Glutamatergic neuron (in vitro differentiated cells): Measurements from ENCODE around the gene VOPP1. TPM values are rescaled to one million over a fixed set of nuclear protein-coding genes. Genes with fewer than 3 reads are reported as not detected.

Experiments used
- DNase-seq: peaks from one replicate; pipeline ENCODE4 v3.0.0; 2022
- H3K27ac Mint-ChIP-seq: one replicate; pipeline ENCODE4 v1.8.0; 2020; ENCODE audit warnings: mild to moderate bottlenecking, mixed read lengths, inconsistent platforms; ENCODE audit not compliant: unreplicated experiment
- H3K27me3 Mint-ChIP-seq: one replicate; pipeline ENCODE4 v1.8.0; 2020; ENCODE audit warnings: mild to moderate bottlenecking, moderate library complexity, mixed read lengths, inconsistent platforms; ENCODE audit not compliant: unreplicated experiment
- H3K36me3 Mint-ChIP-seq: one replicate; pipeline ENCODE4 v1.8.0; 2020; ENCODE audit warnings: mild to moderate bottlenecking, mixed read lengths, inconsistent platforms; ENCODE audit not compliant: unreplicated experiment
- H3K4me1 Mint-ChIP-seq: one replicate; pipeline ENCODE4 v1.8.0; 2020; ENCODE audit warnings: mild to moderate bottlenecking, low read depth, mixed read lengths, inconsistent platforms; ENCODE audit not compliant: unreplicated experiment
- H3K4me3 Mint-ChIP-seq: one replicate; pipeline ENCODE4 v1.8.0; 2020; ENCODE audit warnings: mild to moderate bottlenecking, mixed read lengths, inconsistent platforms; ENCODE audit not compliant: unreplicated experiment
- H3K9me3 Mint-ChIP-seq: one replicate; pipeline ENCODE4 v1.8.0; 2020; ENCODE audit warnings: mild to moderate bottlenecking, moderate library complexity, mixed read lengths, inconsistent platforms; ENCODE audit not compliant: unreplicated experiment
- CTCF ChIP-seq: fragments of 200-600 bp; sonication (generic); IDR thresholded peaks from one replicate; pipeline ENCODE4 v1.5.0; 2021; ENCODE audit not compliant: partially characterized antibody, unreplicated experiment
- total RNA-seq: library from RNA; stranded (reverse); fragmentation: NEBNext Ultra II Directional; extraction: Animal tissue kit (Norgen Biotek cat#: 25700); gene quantifications from one replicate; pipeline ENCODE4 v1.2.1, GENCODE V29; 2021; ENCODE audit not compliant: unreplicated experiment

The VOPP1 gene
- total RNA-seq, 1 donor from 2014 or later: 30.6 TPM

- Mint-ChIP-seq H3K27ac (no peak overlapping the region), H3K36me3 (peaks cover 17% of the 10 kb centered on the region), H3K9me3 (peaks cover 7% of the 10 kb centered on the region), H3K4me3 (no peak overlapping the region), H3K27me3 (peaks cover 2% of the 10 kb centered on the region), H3K4me1 (no peaks in the 10 kb centered on the region)
- TF ChIP-seq CTCF: no peak
- DNase-seq: no peak
Observed at GRCh38 chr7:55464422-55464821, 107.9 kb downstream of the VOPP1 start.

GRCh38 chr7:55463686-55464262 is 108.5 kb downstream of the VOPP1 start:
- H3K4me1 Mint-ChIP-seq: no peaks in the 10 kb centered on the region
- no peak for DNase-seq
- H3K9me3 Mint-ChIP-seq: peaks cover 7% of the 10 kb centered on the region
- H3K27me3 Mint-ChIP-seq: peaks cover 2% of the 10 kb centered on the region
- peaks cover 22% of the 10 kb centered on the region for H3K36me3 Mint-ChIP-seq
- H3K27ac Mint-ChIP-seq: no peak overlapping the region
- no peak overlapping the region for H3K4me3 Mint-ChIP-seq
- no peak for TF ChIP-seq CTCF

GRCh38 chr7:55458351-55458750 is 114.0 kb downstream of the VOPP1 start:
- no peak overlapping the region for H3K27ac Mint-ChIP-seq
- peaks cover 9% of the 10 kb centered on the region for H3K9me3 Mint-ChIP-seq
- peaks cover 2% of the 10 kb centered on the region for H3K27me3 Mint-ChIP-seq
- H3K36me3 Mint-ChIP-seq: peaks cover 10% of the 10 kb centered on the region
- no peak overlapping the region for H3K4me3 Mint-ChIP-seq
- H3K4me1 Mint-ChIP-seq: no peaks in the 10 kb centered on the region
- no peak for TF ChIP-seq CTCF
- DNase-seq: no peak

GRCh38 chr7:55457801-55458200 is 114.5 kb downstream of the VOPP1 start:
- Mint-ChIP-seq H3K36me3 (peaks cover 6% of the 10 kb centered on the region), H3K4me3 (no peak overlapping the region), H3K27ac (no peak overlapping the region), H3K9me3 (peaks cover 6% of the 10 kb centered on the region), H3K4me1 (no peaks in the 10 kb centered on the region), H3K27me3 (no peaks in the 10 kb centered on the region)
- TF ChIP-seq CTCF: no peak
- no peak for DNase-seq

GRCh38 chr7:55452971-55453370 is 119.3 kb downstream of the VOPP1 start:
- H3K9me3 Mint-ChIP-seq: peaks cover 5% of the 10 kb centered on the region
- H3K27ac Mint-ChIP-seq: no peak overlapping the region
- H3K27me3 Mint-ChIP-seq: no peaks in the 10 kb centered on the region
- no peak overlapping the region for H3K4me3 Mint-ChIP-seq
- H3K4me1 Mint-ChIP-seq: no peaks in the 10 kb centered on the region
- no peak for TF ChIP-seq CTCF
- H3K36me3 Mint-ChIP-seq: peaks cover 4% of the 10 kb centered on the region
- DNase-seq: no peak
